ENCODE measurements around the gene CLCF1. TPM values are rescaled to one million over a fixed set of nuclear protein-coding genes. Genes with fewer than 3 reads are reported as not detected.

Gene CLCF1
- total RNA-seq, 1 experiment from 2014 or later, result 2.1 TPM

DNA sequence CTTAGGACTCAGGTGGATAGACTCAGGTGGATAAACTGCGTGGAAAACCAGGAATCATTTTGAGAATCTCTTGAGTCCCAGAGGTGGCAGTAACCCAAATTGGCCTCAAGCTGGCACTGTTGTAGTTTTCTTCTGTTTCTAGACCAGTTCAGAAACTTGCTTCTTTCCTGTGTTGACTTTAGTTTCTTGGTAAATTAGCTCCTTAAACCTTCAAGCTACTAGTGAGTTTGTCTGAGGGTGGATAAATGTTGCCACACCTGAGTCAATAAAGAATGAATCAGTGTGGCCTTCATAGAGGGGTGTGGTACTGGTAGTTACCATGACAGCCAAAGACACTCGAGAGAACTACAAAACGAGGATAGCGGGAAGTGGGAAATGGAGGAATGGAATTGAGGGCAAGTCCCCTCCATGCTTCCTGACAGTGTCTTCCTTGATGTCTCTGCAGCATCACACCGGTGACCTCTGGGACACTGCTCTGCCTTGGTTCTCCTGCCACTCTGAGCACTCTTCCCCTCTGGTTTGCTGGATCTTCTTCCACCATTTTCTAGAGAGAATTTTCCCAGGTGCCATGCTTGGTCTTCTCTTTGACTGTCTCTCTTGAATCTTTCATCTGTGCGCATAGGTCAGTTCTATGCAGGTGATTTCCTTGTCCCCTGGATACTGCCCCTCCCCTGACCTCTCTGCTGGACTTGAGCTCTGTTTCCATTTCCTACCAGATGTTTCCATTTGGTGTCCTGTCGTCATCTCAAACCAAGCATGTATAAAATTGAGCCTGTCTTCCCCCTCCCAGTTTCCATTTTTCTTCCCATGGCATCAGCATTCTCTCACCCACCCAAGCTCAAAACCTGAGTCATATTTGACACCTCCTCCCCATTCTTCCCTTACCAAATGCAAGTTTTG, 27.2 kb downstream of the CLCF1 start:
- H3K23me2 ChIP-seq (ENCODE audit: insufficient read length, low read depth, low read length, poor library complexity, severe bottlenecking), result no peaks in the 10 kb centered on the region
- H2BK20ac ChIP-seq (ENCODE audit: low read depth, low read length, poor library complexity, severe bottlenecking), result no peak overlapping the region
- H3K36me3 Mint-ChIP-seq (ENCODE audit: insufficient read depth in 1 of 3, low read depth in 3 of 3), result no peaks in the 10 kb centered on the region
- no CpG with 5 or more reads among the region's 7 CpGs for WGBS (ENCODE audit: extremely low coverage, insufficient read length, low lambda C conversion rate)
- no peak overlapping the region for H3K4ac ChIP-seq (ENCODE audit: low read depth, low read length)
- no peak overlapping the region for H3K27ac ChIP-seq (ENCODE audit: insufficient read length, low read depth, low read length)
- no peaks in the 10 kb centered on the region for H3K27me3 ChIP-seq (ENCODE audit: insufficient read depth, low read length)
- no peak overlapping the region for H3K27ac Mint-ChIP-seq
- no peaks in the 10 kb centered on the region for H3K4me1 ChIP-seq (ENCODE audit: insufficient read depth, low read length)
- no peak overlapping the region for H4K91ac ChIP-seq (ENCODE audit: insufficient read length, low read depth, low read length)
- no peak overlapping the region for H2BK120ac ChIP-seq (ENCODE audit: low read depth, low read length, poor library complexity, severe bottlenecking)
- no peaks in the 10 kb centered on the region for H4K20me1 ChIP-seq (ENCODE audit: control insufficient read depth, insufficient read depth, insufficient read length)
- H4K8ac ChIP-seq (replicated peaks; ENCODE audit: insufficient read length, low read depth, low read length), result no peak overlapping the region
- H3K9me3 ChIP-seq (ENCODE audit: control insufficient read depth, low read depth, low read length), result no peaks in the 10 kb centered on the region
- no peak overlapping the region for H3K9ac ChIP-seq (ENCODE audit: extremely low read depth, insufficient read length, low read length)
- H2AFZ ChIP-seq (ENCODE audit: low read length), result no peak overlapping the region
- H3K79me1 ChIP-seq (ENCODE audit: insufficient read depth, low read depth, low read length, poor library complexity, severe bottlenecking), result no peaks in the 10 kb centered on the region
- H3K4me3 Mint-ChIP-seq, result no peak overlapping the region
- no peak for DNase-seq
- no peak overlapping the region for H3T11ph ChIP-seq (ENCODE audit: low read length)
- TF ChIP-seq CTCF (conservative IDR thresholded peaks at IDR 0.05), result peak; percentile 86
- no peak overlapping the region for H2BK5ac ChIP-seq (ENCODE audit: insufficient read length, low read length)
- no peak overlapping the region for H3K56ac ChIP-seq (ENCODE audit: insufficient read length, low read depth, low read length)
- peaks cover 1% of the 10 kb centered on the region; the same call in 1 of the 2 replicates for H3K27me3 Mint-ChIP-seq (ENCODE audit: low read depth)
- H3K4me1 Mint-ChIP-seq, result peaks cover 5 to 11% of the 10 kb centered on the region in 2 experiments
- H2BK12ac ChIP-seq (ENCODE audit: insufficient read length, low read depth, low read length), result no peak overlapping the region
- no peak overlapping the region for H3K14ac ChIP-seq (ENCODE audit: insufficient read depth, low read length)
- no peak overlapping the region for H3K23ac ChIP-seq (ENCODE audit: insufficient read length, low read depth, low read length)
- H2BK15ac ChIP-seq (ENCODE audit: low read depth, low read length), result no peak overlapping the region
- no peak overlapping the region for H4K5ac ChIP-seq (ENCODE audit: insufficient read length, low read depth, low read length)
- no peak overlapping the region for H3K18ac ChIP-seq (ENCODE audit: insufficient read length, low read depth, low read length)
- H3K79me2 ChIP-seq (ENCODE audit: insufficient read depth, low read length), result no peaks in the 10 kb centered on the region
- no peak overlapping the region for H3K4me2 ChIP-seq (ENCODE audit: insufficient read depth, insufficient read length, low read length)
- no peaks in the 10 kb centered on the region; a peak in 3 of 5 replicates for H3K9me3 Mint-ChIP-seq
- H2AK5ac ChIP-seq (ENCODE audit: insufficient read length, low read length), result no peak overlapping the region

Measured in H9 (cell line).